NCI-H146 treated with DMSO at 0.1 percent for 48 hours (cell line): ENCODE data around the gene C16orf89.

ENCODE experiments used
- DNase-seq: peaks from one replicate; lab custom pipeline; 2025; ENCODE audit not compliant: unreplicated experiment; lab: John Stamatoyannopoulos, UW

Gene C16orf89

DNA sequence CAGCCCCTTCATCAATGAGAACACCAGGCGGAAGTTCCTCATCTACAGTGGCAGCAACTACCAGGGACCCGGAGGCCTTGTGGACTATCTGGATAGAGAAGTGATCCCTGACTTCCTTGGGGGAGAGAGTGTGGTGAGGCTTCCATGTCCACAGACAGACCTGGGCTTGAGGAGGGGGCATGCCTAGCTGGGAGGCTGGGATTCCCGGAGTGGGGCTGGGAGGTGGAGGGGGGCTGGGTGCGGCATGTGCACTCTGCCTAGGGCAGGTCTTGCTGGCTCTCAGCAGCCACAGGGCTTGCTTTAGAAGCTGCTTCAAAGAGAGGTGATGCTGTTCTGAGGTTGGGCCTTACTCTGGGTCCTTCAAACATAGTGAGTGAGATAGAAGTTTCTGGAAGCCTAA, 59.8 kb downstream of the C16orf89 start:
- DNase-seq = no peak

DNA sequence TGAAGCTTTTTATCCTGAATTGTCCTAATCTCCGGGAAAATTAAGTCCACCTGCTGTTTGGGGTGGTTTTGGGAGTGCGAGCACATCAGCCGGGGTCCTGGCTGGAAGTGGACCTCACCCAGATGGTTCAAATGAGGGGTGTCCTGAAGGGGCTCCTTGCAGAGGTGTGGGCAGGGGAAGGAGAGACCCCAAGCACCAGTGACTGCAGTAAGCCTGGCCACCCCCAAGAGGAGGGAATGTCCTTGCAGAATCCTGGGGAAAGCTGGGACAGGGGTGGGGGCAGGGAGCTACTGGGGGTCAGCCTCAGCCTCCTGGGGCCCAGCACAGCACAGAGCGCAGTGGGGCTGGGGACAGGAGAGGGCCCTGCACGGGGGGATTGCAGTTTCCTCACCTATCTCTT, 61.4 kb downstream of the C16orf89 start:
- no peak for DNase-seq

DNA sequence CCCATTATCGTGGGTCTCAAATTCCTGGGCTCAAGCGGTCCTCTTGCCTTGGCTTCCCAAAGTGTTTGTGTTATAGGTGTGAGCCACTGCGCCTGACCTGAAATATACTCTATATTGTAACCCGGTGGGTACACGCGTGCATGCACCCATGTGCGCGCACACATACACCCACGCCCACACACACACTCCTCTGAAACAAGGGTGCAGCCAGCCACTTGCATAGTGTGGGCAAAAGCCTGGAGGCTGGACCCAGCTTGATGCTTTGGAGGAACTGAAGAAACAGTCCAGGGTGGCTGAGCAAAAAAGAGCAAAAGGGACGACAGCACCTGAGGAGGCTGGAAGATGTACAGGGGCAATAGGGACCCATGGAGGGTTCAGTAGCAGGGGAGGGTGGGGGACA, 61.9 kb downstream of the C16orf89 start:
- DNase-seq = no peak

DNA sequence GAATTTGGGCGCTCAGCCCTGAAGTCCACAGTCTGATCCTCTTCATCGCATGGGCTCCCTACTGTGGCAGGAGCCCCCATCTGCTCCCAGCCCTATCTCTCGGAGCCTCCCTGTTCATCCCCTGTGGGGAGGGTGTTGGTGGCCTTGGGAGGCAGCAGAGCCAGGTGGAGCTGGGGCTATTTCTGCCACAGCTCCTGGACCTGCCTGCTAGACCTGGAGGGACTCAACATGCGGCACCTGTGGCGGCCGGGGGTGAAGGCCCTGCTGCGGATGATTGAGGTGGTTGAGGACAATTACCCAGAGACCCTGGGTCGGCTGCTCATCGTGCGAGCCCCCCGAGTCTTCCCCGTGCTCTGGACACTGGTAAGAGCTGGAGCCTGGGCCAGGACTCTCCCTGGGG, 62.5 kb downstream of the C16orf89 start:
- no peak for DNase-seq

DNA sequence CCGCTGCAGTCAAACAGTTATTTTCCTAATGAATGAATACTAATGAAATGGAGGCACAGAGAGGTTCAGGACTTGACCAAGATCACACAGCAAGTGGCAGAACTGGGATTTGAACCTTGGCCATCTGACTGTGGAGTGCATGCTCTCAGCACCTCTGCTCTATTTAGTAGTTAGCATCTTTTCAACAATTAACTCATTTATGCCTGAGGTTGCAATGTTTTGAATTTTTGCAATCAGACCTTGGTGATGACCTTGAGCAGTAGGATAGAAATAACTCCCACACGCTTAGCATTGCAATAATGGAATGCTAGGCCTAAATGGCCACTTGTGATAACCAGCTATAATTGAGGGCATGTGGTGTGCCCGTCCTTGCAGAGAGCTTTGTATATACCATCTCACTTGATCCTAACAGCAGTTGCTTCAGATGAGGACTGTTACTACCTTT, 63.0 kb downstream of the C16orf89 start:
- DNase-seq = no peak

DNA sequence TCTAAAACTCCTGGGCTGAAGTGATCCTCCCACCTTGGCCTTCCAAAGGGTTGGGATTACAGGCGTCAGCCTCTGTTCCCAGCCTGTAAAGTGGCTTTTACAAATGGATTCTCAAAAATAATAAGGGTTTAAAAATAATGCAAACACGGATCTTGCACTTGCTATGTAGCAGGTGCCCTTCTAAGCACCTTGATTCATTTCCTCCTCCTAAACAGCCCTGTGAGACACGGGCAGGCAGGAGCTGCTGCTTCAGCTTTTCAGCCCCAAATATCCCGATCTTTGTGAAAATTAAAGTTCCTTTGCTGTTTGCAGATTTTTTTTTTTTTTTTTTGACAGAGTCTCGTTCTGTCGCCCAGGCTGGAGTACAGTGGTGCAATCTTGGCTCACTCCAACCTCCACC, 63.8 kb downstream of the C16orf89 start:
- no peak for DNase-seq

DNA sequence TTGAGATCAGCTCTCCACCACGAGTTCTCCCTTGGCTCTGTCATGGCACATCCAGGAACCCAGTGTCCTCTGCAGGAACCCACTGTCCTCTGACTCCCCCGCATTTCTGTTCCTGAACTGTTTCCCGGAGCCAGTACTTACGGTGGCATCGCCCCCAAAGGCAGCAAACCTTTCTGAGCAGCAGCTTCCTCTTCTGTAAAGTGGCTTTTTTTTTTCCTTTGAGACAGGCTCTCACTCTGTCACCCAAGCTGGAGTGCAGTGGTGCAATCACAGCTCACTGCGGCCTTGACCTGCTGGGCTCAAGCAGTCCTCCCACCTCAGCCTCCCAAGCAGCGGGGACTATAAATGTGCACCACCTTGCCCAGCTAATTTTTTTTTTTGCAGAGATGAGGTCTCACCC, 64.2 kb downstream of the C16orf89 start:
- no peak for DNase-seq

DNA sequence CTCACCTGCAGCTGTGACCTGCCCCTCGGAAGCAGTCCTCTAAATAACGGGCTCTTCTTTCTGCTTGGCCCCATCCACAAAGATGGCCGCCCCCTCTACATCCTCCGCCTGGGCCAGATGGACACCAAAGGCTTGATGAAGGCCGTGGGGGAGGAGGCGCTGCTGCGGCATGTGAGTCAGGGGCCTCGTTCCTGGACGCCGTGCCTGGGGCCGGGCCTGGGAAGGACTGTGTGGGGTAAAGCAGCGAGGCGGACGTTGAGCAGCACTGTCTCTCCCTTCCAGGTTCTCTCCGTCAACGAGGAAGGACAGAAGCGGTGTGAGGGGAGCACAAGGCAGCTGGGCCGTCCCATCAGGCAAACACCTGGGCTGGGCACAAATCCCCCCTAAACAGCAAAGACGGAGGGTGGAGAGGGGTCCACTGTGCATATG, 65.2 kb downstream of the C16orf89 start:
- DNase-seq = no peak

DNA sequence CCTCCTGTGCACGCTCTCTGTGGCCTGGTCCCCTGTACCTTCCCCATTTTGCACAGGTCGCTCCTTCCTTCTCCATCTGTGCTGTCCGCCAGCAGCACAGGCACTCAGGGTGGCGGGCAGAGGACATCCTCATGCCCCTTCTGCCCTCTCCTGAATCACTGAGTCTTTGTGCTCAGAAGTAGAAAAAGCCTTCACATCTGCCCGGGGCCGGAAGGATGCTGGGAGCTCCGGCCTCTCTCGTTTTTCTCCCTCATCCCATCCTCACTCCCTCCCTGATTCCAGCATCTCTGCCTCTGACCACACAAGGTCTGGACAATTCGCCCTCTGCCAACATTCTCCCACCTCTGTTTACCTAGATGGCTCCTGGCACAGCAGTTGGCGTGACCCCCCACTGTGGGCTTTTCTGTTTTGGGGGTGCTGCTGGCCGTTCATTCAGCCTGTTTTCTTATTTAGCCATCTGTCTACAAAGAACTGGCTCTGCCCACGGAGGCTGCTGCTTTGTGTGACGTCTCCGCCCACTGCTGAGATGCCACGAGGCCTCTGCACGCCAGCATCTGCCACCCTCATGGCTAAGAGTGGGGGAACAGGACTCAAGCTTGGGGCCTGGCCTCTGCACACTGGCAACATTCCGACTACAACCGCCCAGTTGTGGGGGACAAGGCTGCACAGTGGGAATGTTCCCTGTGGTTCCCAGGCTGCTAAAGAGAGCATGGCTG, 70.9 kb downstream of the C16orf89 start:
- DNase-seq = no peak
